Urinary bladder (tissue), 4 donors: ENCODE results near the gene MRPL43. TPM values are rescaled to one million over a fixed set of nuclear protein-coding genes. Genes with fewer than 3 reads are reported as not detected.
"Not testable (repeated sequence)": the region's sequence is repeated elsewhere in the genome, so short reads cannot be mapped to it uniquely, and the experiment has no call there.

Source experiments
- DNase-seq: peaks from one replicate; pipeline ENCODE4 v3.0.0-alpha.2; 2015; ENCODE audit errors: extremely low spot score
- H3K27ac ChIP-seq: one replicate; pipeline ENCODE4 v1.5.1; 2013; ENCODE audit warnings: low read depth, mild to moderate bottlenecking, moderate library complexity
- H3K36me3 ChIP-seq: one replicate; pipeline ENCODE4 v1.6.1; 2013; ENCODE audit warnings: mild to moderate bottlenecking, moderate library complexity; ENCODE audit not compliant: insufficient read depth
- H3K4me1 ChIP-seq: one replicate; pipeline ENCODE4 v1.6.1; 2013; ENCODE audit warnings: mild to moderate bottlenecking, moderate library complexity; ENCODE audit not compliant: insufficient read depth
- H3K4me3 ChIP-seq: one replicate; pipeline ENCODE4 v1.5.1; 2013; ENCODE audit warnings: low read depth, low read length
- WGBS: extraction: QIAGEN DNeasy Blood & Tissue Kit; methylation state at CpG from one replicate; pipeline ENCODE4 v1.1.7; 2013; 5-methylcytosine and 5-hydroxymethylcytosine counted together
- polyA plus RNA-seq: library from polyadenylated mRNA; stranded (reverse); fragments of 200-250 nt; gene quantifications from one replicate; pipeline ENCODE4 v1.2.3, GENCODE V29; 2013
- total RNA-seq: library from RNA; depleted of rRNA; stranded (reverse); fragments of >200 nt; gene quantifications from one replicate; pipeline ENCODE4 v1.2.3, GENCODE V29; 2014
- donor health status: healthy with polysubstance abuse.
- donor health status: healthy.

The MRPL43 gene
- total and polyA plus RNA-seq, 2 donors = 35.4 to 153 TPM

DNA sequence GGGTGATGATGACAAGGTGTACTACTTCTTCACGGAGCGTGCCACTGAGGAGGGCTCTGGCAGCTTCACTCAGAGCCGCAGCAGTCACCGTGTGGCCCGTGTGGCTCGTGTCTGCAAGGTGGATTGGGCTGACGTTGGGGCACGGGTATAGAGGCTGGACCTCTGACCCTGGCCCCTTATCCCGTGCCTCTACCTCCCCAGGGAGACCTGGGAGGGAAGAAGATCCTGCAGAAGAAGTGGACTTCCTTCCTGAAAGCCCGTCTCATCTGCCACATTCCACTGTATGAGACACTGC is 8.4 kb downstream of the MRPL43 start:
- WGBS = 83% methylated on average over 10 of the region's 10 CpGs
- no peak overlapping the region for H3K4me3 ChIP-seq
- no peaks in the 10 kb centered on the region for H3K4me1 ChIP-seq
- H3K27ac ChIP-seq = no peak overlapping the region
- H3K36me3 ChIP-seq = no peaks in the 10 kb centered on the region
- DNase-seq = no peak

DNA sequence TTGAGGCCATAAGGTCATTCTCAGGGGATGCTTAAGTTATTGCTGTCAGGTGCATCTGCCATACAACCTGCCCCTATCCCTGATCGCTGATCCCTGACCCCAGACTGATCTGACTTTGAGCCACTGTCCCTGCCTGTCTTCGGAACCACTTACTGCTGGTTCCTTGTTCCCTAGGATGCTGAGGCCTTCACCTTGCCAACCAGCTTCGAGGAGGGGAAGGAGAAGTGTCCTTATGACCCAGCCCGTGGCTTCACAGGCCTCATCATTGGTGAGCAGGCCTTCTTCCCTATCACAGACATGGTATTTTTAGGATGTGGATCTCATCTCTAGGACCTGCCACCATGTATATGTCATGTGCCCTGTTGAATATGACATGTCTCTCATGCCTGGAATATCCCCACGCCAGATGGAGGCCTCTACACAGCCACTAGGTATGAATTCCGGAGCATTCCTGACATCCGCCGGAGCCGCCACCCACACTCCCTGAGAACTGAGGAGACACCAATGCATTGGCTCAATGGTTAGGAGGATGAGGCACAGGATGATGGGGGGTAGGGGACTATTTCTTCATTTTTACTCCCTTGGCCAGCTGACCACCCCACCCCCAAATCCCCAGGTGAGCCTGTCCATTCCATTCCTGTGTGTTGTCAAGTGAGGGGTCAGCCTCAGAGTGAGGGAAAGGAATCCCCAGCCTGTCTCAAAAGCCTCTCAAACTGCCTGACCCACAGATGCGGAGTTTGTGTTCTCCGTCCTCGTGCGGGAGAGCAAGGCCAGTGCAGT is 9.0 kb downstream of the MRPL43 start:
- H3K36me3 ChIP-seq = no peaks in the 10 kb centered on the region
- no peak for DNase-seq
- H3K4me1 ChIP-seq = no peaks in the 10 kb centered on the region
- H3K4me3 ChIP-seq = no peak overlapping the region
- no peak overlapping the region for H3K27ac ChIP-seq
- 90% methylated on average over 13 of the region's 13 CpGs for WGBS

DNA sequence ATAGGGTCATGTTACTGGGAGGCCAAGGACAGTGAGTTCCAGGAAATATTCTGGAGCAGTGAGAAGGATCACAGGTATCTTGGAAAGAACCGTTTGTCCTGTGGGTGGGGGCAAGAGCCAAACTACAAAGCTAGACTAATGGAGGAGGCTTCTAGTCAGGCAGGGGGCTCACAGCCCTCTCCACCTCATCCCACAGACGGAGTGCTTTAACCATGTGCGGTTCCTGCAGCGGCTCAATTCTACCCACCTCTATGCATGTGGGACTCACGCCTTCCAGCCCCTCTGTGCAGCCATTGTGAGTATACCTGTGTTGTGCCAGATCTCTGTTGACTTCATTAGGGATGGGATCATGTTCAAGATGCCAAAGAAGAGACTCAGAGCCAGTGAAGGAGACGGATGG is 9.9 kb downstream of the MRPL43 start:
- Histone ChIP-seq H3K36me3 (no peaks in the 10 kb centered on the region), H3K27ac (no peak overlapping the region), H3K4me3 (no peak overlapping the region), H3K4me1 (no peaks in the 10 kb centered on the region)
- 86% methylated on average over 6 of the region's 6 CpGs for WGBS
- no peak for DNase-seq

DNA sequence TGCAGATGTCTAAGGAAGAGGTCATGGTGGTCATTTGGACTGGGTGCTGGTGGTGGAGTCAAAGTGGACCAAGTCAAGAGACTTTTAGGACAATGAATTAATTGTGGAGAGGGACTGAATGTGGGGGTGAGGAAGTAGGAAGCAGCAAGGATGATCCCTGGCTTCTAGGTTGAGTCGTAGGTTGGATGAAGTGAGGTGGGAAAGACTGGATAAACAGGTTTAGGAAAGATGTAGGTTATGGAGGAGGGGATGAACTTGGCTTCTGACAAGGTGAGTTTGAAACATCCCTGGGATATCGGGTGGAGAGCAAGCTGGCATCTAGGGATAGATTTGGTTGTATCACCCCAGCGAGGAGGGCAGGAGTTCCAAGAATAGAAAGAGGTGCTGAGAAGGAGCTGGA is 10.4 kb downstream of the MRPL43 start:
- Histone ChIP-seq H3K27ac (no peak overlapping the region), H3K4me1 (no peaks in the 10 kb centered on the region), H3K36me3 (no peaks in the 10 kb centered on the region), H3K4me3 (no peak overlapping the region)
- 85% methylated on average over 3 of the region's 3 CpGs for WGBS
- no peak for DNase-seq

- H3K27ac ChIP-seq, H3K4me1 ChIP-seq, H3K36me3 ChIP-seq, H3K4me3 ChIP-seq, DNase-seq: not testable (repeated sequence)
- 75% methylated on average over 8 of the region's 8 CpGs for WGBS
These were observed 11.9 kb downstream of the MRPL43 start for GRCh38 chr10:100975397-100975796.

- no peak for DNase-seq
- Histone ChIP-seq H3K27ac (no peak overlapping the region), H3K4me1 (no peaks in the 10 kb centered on the region), H3K4me3 (no peak overlapping the region), H3K36me3 (no peaks in the 10 kb centered on the region)
- WGBS = 92% methylated on average over 6 of the region's 6 CpGs
These were observed 14.3 kb downstream of the MRPL43 start for GRCh38 chr10:100972904-100973535.

GRCh38 chr10:100972115-100972903 is 15.0 kb downstream of the MRPL43 start:
- no peaks in the 10 kb centered on the region for H3K36me3 ChIP-seq
- no peak overlapping the region for H3K4me3 ChIP-seq
- no peak overlapping the region for H3K27ac ChIP-seq
- no peaks in the 10 kb centered on the region for H3K4me1 ChIP-seq
- DNase-seq = no peak
- 80% methylated on average over 13 of the region's 13 CpGs for WGBS

- Histone ChIP-seq H3K36me3 (no peaks in the 10 kb centered on the region), H3K4me1 (no peaks in the 10 kb centered on the region), H3K4me3 (no peak overlapping the region), H3K27ac (no peak overlapping the region)
- DNase-seq = no peak
- WGBS = 71% methylated on average over 4 of the region's 4 CpGs
These were observed 16.1 kb downstream of the MRPL43 start for GRCh38 chr10:100970914-100971811.

DNA sequence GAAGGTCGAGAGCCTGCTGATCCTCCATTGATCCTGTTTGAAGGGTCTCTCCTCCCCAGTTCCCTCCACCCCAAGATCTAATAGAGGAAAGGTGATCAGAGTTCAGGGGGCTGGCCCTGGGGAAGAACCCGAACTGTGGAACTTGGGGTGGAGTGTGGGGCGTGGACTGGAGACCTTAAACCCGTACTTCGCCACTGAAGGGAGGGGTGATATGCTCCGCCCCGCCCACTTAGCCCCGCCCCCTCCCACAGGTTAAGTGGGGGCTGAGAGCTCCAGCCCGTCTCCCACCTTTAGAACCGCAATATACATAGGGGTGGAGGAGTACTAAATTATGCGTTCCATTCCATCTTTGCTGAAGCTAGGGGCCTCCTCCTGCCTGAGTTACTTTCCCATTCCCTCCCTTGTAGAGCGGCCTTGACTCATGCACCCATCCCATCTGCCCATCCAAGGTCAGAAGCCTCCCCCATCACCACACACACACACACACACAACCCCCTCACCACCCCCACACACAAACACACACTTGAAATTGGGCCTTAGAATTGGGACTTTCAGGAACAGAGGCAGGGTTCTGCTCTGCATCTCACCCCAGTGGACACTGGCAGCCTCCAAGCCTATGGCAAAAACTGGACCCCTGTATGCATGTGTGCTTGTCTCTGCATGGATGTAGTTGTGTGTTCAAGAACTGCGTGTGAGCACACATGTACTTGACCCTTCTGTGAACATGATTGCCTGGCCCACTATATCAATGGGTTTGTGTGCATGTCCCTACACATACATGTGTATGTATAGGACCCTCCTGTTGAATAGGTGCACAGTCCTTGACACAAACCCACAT is 17.0 kb downstream of the MRPL43 start:
- H3K4me3 ChIP-seq = peak overlapping the region; percentile 65
- no peak overlapping the region for H3K27ac ChIP-seq
- no peaks in the 10 kb centered on the region for H3K4me1 ChIP-seq
- no peak for DNase-seq
- H3K36me3 ChIP-seq = no peaks in the 10 kb centered on the region
- 43% methylated on average over 13 of the region's 13 CpGs for WGBS

DNA sequence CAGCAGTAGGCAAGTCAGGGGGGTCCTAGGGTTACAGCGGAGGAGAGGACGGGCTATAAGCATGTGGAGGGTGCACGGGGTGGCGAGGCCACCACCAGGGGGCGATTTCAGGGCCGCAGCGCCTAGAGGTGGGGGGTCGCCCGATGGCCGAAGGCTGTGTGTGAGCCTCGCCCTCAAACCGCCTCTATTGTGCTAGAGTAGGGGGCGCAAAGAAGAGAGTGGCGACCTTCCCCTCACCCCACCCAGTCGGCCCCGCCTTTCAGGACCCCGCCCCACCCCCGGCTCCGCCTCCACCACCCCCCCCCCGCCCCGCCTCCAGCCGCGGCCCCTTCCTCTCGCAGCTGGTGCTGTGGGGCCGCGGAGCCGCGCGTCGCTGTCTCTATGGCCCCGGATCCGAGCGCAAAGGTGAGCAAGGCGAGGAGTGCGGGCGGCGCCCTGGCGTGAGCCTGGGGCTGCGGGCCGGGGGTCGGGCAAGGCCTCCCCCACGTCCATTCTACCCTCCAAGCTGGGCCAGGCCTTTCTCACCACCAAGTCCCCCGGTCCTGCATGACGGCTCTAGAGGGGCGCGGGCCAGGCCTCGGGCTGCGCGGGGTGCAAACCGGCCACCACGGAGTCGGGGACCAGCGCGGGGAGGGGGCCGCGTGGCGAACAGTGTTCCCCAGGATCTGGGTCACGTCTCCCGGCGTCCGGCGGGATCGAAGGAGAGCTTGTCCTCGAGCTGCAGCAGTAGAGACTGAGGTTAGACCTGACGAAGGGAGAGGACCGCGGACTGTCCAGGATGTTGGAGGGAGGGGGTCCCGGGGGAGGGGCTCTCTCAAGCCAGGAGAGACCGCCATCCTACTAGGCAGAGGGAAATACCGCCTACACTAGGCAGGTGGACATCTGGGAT is 17.9 kb downstream of the MRPL43 start, which contains the start of gene SEMA4G:
Gene SEMA4G, plus strand, starts transcription at position 318 of the 889 bp plus-strand sequence. CDS start 3,409 bp downstream, outside the sequence.
- H3K4me1 ChIP-seq = no peaks in the 10 kb centered on the region
- under 1% methylated on average over 70 of the region's 70 CpGs for WGBS
- H3K4me3 ChIP-seq = peak within 1 kb of the TSS; percentile 65
- no peak for DNase-seq
- no peaks in the 10 kb centered on the region for H3K36me3 ChIP-seq
- no peak within 1 kb of the TSS for H3K27ac ChIP-seq

DNA sequence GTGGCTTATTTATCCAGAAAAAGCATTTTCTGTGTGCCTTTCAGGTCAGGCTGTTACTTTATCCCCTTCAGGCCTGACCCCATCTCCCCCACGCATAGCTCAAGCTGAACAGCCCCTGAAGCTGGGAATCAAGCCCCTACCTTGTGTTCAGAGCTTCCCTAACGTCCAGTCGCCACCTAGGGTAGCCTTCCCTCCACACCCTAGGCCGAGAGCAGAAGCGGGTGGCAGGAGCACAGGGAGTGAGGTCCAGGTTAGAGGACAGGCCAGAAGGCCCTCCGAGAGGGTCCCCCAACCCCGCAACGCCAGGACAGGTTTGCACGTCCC is 18.5 kb downstream of the MRPL43 start:
- Histone ChIP-seq H3K27ac (no peak overlapping the region), H3K36me3 (no peaks in the 10 kb centered on the region), H3K4me1 (no peaks in the 10 kb centered on the region), H3K4me3 (peak overlapping the region; percentile 65)
- 17% methylated on average over 9 of the region's 9 CpGs for WGBS
- no peak for DNase-seq
